OCI-M1 (cell line): ENCODE data around the gene KIF9.
"Not testable (repeated sequence)": the region's sequence is repeated elsewhere in the genome, so short reads cannot be mapped to it uniquely, and the experiment has no call there.

Source experiments
- DNase-seq: peaks from one replicate; lab custom pipeline; 2025; lab: John Stamatoyannopoulos, UW

The KIF9 gene, protein sequence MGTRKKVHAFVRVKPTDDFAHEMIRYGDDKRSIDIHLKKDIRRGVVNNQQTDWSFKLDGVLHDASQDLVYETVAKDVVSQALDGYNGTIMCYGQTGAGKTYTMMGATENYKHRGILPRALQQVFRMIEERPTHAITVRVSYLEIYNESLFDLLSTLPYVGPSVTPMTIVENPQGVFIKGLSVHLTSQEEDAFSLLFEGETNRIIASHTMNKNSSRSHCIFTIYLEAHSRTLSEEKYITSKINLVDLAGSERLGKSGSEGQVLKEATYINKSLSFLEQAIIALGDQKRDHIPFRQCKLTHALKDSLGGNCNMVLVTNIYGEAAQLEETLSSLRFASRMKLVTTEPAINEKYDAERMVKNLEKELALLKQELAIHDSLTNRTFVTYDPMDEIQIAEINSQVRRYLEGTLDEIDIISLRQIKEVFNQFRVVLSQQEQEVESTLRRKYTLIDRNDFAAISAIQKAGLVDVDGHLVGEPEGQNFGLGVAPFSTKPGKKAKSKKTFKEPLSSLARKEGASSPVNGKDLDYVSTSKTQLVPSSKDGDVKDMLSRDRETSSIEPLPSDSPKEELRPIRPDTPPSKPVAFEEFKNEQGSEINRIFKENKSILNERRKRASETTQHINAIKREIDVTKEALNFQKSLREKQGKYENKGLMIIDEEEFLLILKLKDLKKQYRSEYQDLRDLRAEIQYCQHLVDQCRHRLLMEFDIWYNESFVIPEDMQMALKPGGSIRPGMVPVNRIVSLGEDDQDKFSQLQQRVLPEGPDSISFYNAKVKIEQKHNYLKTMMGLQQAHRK

DNA sequence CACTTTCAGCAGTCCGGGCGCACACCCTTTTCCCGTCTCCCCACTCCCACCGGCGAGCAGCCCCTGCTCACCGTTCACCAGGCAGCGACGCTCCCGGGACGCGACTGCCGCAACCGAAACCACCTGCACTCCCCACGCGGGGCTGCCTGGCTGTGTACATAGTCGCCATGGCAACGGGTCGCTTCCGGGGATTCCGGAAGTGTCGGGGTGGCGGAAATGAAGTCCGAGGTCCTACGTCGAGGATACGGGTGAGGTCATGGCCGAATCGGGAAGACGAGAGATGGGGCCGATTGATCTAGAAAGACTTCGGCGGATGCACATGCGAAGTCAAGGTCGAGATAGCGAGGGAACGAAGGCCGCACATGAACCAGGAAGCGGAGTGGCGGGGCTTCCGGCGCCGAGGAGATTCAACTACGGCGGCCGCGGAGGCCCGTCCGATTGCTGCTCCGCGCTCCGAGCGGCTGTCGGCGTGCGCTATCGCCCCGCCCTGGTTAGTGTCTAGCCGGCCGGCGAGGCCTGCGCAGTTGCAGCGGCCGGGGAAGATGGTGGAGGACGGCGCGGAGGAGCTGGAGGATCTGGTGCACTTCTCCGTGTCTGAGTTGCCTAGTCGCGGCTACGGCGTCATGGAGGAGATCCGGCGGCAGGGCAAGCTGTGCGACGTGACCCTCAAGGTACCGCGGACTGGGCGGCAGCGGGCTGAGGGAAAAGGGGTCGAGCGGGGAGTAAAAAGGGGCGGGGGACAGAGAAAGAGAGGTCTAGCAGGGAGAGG lies at the start of gene KIF9, which contains the start of gene KLHL18:
KIF9 (minus strand) TSS at position 376 of the 769 bp plus-strand sequence. CDS start 5,425 bp downstream, outside the sequence.
KLHL18 (plus strand) TSS at position 521 of the 769 bp plus-strand sequence; CDS start at position 543, 22 bp downstream.
- peak; percentile 99 for DNase-seq

DNA sequence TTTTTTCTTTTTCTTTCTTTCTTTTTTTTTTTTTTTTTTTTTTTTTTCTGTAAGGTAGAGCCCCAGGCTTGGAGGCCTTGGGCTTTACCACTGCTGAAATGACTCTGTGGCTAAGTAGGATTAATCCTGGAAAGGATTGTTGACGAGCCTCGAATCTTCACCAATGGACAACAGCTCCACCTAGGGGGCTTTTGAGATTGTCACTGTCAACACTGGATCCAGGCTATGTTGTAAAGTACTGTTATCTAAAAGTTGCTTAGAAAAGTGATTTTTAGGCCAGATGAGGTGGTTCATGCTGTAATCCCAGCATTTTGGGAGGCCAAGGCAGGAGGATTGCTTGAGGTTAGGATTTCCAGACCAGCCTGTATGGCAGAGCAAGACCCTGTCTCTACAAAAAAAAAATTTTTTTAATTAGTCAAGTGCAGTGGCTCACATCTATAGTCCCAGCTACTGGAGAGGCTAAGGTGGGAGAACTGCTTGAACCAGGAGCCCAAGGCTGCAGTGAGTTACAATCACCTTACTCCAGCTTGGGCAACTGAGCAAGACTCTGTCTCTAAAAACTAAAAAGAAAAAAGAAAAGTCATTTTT lies 41.8 kb upstream of the KIF9 start:
- peak; percentile 88 for DNase-seq

DNA sequence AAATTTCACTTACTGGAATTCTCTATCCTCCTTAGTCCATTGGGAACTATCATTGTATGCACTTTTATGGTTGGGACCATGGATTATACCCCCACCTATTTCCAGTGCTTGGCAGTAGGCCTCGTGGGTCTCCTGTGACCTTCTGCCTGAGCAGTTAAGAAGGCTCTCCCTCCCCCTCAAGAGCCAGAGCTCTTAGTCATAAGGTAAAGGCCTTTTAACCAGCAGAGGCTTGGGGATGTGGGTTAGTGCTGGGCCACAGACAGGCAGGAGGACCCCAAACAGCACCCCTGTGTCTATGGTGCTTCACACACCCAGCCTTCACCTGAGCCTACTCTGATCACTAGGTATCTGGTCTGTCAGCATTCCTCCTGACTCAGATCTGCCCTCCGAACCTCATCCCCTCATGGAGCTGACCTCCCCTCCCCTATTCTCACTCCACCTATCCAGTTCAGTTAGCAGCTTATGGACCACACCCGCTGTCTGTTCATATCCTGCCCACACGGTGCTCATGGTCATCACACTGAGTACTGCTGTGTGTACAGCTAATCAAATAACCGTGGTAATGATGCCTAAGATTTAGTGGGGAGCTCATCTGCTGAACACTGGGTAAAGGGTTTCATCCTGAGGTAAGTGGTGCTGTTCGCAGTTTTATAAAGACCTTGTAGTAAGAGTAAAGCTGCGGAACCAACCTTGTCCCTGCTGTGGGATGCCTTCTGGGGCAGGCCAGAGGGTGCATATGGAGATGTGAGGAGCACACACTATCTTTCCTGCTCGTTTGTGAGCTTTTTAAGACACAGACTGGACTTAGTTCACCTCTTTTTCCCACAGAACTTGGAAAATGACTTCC lies 41.1 kb upstream of the KIF9 start:
- DNase-seq = no peak

DNA sequence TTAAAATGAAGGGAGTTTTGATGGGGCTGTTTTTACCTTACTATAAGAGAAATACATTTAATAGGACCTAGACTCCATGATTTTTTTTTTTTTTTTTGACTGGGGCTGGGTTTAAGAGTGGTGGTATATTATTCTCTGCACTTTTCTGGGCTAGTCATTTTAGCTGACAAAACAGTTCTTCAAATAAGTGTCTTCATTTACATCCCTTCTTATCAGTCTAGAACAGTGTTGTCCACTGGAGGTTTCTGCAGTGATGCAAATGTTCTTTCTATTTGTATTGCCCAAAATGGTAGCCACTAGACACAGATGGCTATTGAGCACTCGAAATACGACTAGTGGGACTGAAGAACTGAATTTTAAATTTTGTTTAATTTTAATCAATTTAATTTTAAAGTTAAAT lies 37.4 kb upstream of the KIF9 start:
- DNase-seq = no peak

DNA sequence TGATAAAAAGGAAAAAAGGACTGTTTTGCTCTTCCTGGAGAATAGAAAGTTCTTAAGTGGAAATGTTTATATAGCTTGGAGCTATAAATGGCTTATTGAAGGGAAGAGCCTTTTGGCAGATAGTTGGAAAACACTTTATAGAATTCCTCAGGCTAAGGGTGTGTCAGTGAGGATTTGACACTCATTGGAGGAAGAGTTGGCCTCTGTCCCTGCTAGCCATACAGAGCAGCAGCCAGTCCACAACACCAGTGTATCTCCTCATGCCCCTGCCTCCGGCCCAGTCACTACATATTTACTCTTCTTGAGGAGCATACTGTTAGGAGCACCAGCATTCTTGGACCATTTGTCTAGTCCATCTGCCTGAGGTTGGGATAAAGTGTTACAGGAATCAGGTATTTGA lies 36.3 kb upstream of the KIF9 start:
- no peak for DNase-seq

DNA sequence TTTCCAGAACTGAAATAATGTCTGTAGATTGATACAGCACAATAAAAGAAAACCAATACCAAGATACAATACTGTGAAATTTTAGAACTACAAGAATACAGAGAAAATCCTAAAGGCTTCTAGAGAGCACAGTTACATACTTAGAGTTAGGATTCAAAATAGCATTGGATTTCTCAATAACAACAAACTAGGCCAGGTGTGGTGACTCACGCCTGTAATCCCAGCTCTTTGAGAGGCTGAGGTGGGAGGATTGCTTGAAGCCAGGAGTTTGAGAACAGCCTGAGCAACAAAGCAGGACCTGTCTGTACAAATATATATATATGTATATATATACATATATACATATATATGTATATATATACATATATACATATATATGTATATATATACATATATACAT lies 33.6 kb upstream of the KIF9 start:
- not testable (repeated sequence) for DNase-seq

DNA sequence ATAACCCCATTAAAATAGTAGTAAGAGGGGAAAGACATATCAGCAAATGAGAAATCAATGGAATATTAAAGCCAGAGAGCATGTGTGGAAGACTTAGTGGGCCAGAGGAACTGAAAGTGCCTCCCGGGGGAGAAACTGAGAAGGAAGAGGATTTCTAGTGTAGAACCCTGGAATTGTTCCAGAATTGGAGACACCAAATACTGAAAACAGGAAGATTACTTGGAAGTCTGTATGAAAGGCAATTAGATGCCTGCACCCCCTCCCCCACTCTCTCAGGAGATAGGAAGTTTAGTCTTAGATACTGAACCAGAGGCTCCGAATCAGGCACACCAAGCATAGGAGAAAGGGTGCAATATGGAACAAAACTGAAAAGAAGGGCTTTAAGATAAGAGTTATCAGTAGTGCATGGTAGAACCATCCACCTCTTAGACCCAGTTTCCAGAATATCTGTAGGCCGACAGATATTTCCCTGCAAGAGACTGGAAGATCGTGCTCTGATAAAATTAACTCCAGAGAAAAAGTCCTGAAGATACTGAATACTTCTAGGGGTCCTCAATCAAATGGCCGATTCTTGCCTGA lies 32.6 kb upstream of the KIF9 start:
- DNase-seq = peak; percentile 90

DNA sequence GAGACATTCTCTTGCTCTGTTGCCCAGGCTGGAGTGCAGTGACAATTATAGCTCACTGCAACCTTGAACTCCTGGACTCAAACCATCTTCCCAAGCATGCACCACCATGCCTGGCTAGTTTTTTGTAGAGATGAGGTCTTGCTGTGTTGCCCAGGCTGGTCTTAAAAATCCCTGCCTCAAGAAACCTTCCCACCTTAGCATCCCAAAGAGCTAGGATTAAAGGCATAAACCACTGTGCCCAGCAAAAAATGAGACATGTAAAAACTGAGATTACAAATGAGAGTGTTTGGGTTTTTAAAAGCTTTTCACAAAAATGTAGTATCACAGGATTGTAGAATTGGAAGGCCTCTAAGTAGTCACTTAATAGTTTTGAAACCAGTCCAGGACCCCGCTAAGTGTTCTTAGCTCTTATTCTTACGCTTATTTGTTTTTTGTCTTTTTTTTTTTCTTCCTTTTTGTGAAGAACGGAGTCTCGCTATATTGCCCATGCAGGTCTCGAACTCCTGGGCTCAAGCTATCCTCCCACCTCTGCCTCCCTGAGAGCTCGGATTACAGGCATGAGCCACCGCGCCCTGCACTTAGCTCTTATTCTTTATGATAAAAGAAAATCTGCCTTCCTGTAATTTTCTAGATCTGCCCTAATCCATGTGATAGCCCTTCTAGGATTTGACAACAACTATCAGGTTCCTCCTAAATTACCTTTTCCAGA lies 31.6 kb upstream of the KIF9 start:
- no peak for DNase-seq

DNA sequence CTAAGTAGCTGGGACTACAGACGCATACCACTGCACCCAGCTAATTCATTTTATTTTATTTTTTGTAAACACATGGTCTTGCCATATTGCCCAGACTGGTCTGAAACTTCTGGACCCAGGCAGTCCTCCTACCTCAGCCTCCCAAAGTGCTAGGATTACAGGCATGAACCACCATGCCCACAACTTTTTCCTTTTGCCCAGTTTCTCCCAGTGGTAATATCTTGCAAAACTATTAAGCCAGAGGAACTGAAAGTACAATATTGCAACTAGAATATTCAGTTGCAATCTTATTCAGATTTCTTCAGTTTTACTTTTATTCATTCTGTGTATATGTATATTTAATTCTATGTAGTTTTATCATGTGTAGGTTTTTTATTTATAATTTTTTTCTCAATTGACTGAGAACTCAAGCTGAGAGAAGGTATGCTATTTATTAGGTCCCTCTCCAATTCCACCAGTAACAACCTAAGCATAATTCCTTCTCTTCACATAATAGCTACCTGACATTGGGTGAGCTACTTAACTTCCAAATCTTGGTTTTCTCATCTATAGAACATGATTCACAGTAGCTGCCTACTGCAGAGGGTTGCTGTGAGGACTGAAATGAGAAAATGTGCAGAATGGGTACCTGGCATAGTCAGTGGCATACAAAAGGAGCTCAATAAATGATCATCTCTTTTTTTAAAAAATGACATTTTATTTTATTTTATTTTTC lies 30.9 kb upstream of the KIF9 start:
- DNase-seq = no peak

DNA sequence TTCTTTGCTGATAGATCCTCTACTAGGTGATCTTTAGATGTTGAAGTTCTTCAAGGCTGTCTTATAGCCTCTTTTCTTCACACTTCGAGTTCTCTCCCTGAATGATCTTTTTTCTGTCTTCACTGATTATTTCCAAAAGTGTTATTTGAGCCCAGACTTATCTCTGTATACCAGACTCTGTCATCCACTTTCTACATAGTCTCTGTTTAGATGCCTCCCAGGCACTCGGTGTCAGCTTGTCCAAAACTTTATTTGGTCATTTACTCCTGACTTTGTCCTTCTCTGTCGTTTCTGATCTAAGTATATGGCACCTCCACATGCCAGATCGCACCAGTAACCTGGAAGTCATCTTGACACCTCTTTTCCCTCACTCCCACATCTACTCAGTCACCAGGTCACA lies 27.8 kb upstream of the KIF9 start:
- peak; percentile 42 for DNase-seq

DNA sequence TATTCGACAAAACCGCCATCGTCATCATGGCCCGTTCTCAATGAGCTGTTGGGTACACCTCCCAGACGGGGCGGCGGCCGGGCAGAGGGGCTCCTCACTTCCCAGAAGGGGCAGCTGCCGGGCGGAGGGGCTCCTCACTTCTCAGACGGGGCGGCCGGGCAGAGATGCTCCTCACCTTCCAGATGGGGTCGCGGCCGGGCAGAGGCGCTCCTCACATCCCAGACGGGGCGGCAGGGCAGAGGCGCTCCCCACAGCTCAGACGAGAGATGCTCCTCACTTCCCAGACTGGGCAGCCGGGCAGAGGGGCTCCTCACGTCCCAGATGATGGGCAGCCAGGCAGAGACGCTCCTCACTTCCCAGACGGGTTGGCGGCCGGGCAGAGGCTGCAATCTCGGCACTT lies 26.6 kb upstream of the KIF9 start:
- not testable (repeated sequence) for DNase-seq

DNA sequence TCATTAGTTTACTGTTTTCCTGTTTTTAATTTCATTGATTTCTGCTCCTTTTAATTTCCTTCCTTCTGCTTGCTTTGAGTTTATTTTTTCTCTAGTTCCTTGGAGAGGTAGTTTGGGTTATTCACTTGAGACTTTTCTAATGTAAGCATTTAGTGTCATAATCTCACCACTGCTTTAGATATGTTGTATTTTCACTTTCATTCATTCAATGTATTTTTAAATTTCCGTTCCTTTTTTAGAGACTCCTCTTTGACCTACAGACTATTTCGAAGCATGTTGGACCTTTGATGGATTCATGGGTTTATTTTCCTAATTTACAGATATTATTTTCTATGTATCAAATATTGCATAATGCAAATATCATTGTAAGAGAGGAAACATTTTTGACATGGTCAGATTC lies 23.4 kb upstream of the KIF9 start:
- no peak for DNase-seq

DNA sequence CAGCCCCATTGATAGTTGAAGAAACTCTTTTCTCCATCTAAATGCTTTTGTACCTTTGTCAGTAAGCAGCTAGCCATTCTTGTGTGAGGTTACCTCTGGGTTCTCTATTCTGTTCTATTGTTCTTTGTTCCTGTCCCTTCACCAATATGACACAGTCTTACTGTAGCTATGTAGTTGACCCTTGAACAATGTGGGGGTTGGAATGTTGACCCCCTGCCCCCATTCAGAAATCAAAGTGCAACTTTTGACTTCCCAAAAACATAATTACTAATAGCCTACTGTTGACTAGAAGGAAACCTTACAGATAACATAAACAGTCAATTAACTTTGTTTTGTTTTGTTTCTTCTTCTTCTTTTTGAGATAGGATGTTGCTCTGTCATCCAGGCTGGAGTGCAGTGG lies 18.9 kb upstream of the KIF9 start:
- DNase-seq = no peak

DNA sequence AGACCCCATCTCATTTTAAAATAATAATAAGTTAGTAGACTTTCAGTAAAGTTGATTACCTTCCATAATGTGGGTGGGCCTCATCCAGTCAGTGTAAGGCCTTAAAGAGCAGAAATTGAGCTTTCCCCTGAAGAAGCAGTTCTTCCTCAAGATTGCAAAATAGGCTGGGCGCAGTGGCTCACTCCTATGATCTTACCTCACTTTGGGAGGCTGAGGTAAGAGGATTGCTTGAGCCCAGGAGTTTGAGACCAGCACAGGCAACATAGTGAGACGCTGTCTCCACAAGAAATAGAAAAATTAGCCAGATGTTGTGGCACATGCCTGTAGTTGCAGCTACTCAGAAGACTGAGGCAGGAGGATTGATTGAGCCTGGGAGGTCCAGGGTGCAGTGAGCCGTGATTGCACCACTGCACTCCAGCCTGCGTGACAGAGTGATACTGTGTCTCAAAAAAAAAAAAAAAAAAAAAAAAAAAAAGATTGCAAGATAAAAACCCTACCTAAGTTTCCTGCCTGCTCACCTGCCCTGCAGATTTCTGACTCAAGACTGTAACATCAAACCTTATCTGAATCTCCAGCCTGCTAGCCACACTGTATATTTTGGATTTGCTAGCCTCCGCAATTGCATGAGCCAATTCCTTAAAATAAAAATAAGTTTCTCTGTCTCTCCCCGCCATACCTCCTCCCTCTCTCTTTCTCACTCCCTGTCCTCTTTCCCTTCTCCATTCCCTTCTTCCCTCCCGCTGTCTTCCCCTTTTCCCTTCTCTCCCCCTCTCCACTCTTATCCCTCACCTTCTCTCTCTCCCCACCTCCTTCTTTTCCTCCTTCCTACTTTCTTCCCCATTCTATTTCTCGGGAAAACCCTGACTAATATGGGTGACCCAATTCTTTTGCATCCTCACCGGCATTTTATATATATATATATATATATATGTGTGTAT lies 17.1 kb upstream of the KIF9 start:
- DNase-seq = no peak

DNA sequence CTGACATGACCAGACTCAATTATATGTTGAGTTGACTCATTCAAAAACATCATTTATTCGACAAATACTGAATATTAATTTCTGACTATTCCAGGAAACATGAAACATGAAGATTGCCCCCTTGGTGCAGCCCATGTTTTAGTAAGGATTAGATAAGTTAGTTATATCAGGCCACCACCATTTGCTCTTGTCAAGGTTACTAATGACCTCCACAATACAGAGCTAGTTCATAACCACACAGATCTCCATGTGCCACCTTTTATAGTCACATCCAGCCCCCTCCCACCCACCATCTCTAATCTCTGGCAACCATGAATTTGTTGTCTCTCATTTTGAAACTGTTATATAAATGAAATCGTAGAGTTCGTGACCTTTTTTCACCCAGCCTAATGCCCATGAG lies 15.8 kb upstream of the KIF9 start:
- DNase-seq = peak; percentile 65

DNA sequence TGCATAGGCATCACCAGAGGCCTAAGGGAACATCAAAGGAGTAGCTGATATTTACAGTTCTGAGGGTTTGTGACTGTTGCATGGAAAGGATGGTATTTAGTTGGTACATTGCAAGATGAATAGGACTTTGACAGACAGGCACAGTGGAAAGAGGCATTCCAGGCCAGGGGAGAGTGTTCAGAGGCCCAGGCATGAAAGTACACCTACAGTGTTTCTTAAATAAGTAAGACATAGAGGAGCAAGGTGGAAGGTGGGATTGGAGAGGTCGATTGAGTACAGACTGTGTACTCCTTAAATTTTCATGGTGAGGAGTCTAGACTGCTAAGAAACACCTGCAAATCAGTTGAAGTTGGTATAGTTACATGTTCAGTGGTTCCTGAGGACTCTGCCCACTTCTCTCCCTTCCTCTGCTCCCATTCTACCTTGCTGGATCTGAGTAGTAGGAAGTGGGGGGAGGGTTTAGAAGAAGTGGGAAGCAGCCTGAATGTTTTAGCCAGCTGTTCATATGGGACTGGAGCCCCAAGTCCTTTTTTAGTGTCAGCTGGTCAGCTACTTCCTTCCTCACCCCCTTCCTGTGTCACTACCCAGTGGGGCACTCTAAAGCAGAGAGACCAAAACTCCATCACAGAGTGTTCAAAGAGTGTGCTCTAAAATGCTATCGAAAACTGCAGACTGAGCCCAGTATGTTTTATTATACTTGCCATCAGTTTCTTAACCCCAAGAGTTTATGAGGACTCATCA lies 14.1 kb upstream of the KIF9 start:
- DNase-seq = peak; percentile 17

DNA sequence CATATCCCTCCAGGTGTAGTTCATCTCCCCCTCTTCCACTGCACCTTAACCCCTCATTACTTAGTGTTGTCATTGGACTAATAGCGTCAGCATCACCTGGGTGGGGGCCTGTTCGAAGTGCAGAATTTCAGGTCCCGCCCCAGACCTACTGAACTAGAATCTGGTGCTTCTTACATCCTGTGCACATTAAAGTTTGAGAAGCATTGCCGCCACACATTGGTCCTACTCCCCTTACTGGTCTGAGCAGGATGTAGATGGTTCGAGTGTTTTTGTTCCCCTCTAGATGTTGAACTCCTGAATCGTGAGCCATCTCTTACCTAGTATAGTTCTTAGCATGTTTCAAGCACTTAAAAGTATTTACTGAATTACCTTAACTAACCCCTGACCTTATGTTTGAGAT lies 13.4 kb upstream of the KIF9 start:
- DNase-seq = no peak

DNA sequence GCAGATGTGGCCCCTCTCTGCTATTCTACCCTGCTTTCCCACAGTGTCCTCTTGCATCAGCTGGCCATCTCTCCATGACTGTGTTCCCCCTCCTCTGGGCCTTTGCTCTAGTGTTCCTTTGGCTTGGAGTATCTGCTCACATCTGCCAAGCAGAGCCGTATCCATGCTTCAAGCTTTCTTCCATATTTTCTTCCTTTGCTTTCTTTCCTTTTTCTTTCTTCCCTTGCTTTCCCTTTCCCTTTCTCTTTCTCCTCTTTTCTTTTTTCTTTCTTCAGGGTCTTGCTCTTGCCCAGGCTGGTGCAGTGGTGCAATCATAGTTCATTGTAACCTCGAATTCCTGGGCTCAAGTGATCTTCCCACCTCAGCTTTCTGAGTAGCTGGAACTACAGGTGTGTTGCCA lies 12.7 kb upstream of the KIF9 start:
- no peak for DNase-seq
